GM13977 (cell line): ENCODE results near the gene PLB1.

Experiments
- DNase-seq: peaks from one replicate; pipeline ENCODE4 v3.0.0; 2012; ENCODE audit warnings: low spot score
- in situ Hi-C: fragments of 300-500 bp; cut with MboI; formaldehyde crosslinking; loops from one replicate; pipeline ENCODE4 v1.12.0; 2022; ENCODE audit warnings: low sequenced_read_pairs, low pct_unique_long_range_greater_than_20kb, mixed read lengths, inconsistent platforms; ENCODE audit not compliant: unreplicated experiment
- TF ChIP-seq, protein P1 (sequence below): IDR thresholded peaks from 2 replicates; pipeline ENCODE4 v1.5.1; 2012; ENCODE audit warnings: mild to moderate bottlenecking, control low read depth; ENCODE audit not compliant: insufficient read depth; ENCODE audit errors: extremely low read depth, missing control alignments

Gene PLB1

DNA sequence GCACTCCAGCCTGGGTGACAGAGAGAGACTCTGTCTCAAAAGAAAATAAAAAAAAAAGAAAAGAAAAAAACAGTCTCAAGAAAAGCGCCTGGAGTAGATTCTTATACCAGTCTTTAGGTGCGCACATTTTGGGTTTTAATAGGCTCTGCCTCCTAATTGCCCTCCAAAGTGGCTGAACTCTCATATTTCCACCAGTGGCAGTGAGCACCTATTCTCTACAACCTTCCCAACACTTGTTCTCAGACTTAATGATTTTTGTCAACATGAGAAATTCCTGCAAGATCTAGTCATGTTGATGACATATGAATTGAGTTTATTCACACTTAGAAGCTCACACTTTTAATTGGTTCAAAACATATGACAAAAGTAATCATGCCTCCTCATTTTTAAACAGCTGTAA, 39.0 kb downstream of the PLB1 start:
- DNase-seq, result no peak
- TF ChIP-seq, protein P1, sequence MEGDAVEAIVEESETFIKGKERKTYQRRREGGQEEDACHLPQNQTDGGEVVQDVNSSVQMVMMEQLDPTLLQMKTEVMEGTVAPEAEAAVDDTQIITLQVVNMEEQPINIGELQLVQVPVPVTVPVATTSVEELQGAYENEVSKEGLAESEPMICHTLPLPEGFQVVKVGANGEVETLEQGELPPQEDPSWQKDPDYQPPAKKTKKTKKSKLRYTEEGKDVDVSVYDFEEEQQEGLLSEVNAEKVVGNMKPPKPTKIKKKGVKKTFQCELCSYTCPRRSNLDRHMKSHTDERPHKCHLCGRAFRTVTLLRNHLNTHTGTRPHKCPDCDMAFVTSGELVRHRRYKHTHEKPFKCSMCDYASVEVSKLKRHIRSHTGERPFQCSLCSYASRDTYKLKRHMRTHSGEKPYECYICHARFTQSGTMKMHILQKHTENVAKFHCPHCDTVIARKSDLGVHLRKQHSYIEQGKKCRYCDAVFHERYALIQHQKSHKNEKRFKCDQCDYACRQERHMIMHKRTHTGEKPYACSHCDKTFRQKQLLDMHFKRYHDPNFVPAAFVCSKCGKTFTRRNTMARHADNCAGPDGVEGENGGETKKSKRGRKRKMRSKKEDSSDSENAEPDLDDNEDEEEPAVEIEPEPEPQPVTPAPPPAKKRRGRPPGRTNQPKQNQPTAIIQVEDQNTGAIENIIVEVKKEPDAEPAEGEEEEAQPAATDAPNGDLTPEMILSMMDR, result no peak
- in situ Hi-C loops, result no loop called here

DNA sequence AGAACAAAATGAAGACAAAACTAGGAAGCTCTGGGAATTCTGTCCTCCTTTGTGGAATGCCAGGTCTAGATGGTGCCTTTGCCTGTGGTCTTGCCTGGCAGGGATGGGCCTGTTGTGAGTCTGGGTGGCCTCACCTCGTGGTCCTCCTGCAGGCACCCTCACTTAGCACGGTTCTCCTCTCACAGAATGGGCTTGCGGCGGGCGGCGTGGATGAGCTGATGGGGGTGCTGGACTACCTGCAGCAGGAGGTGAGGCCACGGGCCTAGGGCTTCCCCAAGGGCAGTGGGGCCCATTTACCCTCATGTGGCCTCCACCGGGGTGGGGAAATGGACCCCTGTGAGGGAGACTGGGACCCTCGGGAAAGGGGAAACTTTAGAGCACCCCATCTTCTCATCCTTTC, 42.3 kb downstream of the PLB1 start:
- TF ChIP-seq, protein P1, result no peak

DNA sequence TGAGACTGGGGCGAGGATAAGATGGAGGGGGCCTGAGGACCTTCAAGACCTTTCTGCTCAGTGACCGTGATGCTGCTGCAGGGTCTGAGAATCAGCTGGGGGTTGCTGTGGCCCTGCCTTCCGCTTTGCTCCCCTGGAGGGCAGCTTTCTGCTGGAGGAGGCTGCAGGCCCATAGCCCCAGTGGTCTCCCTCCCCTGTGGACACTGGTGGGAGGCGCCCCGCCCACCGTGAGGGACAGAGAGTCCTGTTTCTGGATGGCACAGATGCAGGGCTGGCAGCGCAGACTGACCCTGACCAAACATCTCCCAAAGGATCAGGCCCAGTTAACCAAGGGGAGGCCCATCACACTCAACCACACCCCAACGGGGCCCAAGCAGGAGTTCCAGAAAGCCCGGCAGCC, 42.8 kb downstream of the PLB1 start:
- no peak for DNase-seq
- in situ Hi-C loops, result no loop called here
- TF ChIP-seq, protein P1, result no peak

More for the DNA sequence above, 42.3 kb downstream of the PLB1 start:
- no peak for DNase-seq
- in situ Hi-C loops, result no loop called here

DNA sequence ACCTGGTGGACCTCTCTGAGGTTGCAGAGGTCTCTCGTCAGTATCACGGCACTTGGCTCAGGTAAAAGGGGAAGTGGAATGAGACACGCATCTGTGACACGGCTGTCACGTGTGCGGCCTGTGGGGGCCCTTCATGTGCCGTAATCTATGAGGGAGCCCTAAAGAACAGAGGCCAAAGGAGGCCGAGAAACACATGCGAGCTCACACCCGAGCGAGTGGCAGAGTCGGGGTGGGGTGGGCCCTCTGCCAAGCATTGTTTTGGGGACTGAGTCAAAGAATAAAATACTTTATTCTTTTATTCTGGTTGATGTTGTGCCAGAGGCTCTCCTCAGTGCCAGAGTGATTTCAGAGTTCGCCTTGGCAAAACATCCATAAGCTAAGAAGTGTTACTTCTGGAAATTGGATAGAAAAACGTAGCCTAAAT, 43.3 kb downstream of the PLB1 start:
- TF ChIP-seq, protein P1, result no peak
- in situ Hi-C loops, result no loop called here

DNA sequence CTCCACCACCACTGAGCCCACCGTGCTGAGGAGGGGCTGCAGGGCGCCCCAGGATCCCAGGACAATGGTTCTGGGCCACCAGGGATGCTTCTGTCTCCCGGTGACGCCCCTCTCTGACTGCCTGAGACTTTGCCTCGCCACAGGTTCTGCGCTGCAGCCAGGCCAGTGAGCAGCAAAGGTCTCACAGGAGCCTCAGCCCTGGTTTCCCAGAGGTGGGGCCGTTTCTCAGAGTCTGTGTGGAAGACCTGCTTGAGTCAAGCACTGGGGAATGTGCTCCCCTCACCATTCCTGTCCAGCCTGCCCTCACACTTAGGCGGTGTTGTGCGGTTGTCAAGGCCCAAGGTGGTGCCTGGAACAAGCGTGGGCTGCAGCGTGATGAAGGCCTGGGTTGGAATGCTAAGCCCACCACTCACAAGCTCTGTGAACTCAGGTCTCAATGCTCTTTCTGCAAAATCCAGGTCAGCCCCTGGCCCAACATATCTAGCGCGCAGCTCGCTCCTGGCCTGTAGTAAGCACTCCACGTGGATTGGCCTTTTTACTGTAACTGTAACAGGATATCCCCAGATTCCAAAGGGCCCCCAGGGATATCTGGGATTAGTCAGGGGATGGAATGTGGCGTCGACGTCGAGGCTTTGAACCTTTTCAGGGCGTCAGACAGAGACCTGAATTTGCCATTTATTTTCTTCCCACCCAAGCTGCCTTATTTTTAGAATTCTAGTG, 47.6 kb downstream of the PLB1 start:
- no peak for DNase-seq
- in situ Hi-C loops, result no loop called here
- TF ChIP-seq, protein P1, result no peak

More for the DNA sequence above, 43.3 kb downstream of the PLB1 start:
- no peak for DNase-seq

DNA sequence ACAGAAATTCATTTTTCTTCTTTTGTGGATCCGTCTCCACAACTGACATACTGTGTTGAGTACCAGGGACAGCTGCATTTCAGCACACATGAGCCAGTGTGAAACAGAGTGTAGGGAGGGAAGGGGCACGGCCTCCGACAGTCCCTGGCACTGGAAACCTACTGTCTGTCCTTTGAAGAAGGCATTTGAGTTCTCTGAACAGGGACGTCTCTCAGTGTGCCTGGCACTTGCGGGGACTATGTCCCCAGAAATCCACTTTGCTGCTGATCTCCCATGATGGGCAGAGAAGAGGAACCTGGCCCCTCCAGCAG, 48.1 kb downstream of the PLB1 start:
- TF ChIP-seq, protein P1, result no peak
- no peak for DNase-seq
- in situ Hi-C loops, result no loop called here

DNA sequence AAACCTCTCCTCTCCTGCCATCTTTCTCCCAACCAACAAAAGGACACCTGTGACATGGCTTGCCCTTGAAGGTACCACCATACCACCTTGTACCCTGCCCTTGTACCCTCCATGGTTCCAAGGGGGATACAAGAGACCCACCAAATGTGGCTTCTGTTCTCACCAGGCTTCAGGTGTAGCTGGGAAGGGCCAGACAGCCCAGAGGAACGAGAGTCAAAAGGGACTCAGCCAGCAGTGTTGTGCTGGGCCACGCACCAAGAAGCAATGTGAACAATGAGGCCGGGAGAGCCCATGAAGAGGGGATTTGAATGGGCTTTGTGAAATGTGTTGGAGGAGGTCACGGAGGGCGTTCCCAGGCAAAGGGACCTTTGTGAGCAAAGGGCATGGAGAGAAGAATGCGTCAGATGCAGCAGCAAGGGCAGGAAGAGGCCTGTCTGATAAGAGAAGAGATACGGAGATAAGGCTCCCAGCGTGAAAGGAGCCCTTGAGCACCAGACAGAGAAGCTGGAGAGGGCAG, 48.6 kb downstream of the PLB1 start:
- DNase-seq, result no peak
- in situ Hi-C loops, result no loop called here
- TF ChIP-seq, protein P1, result no peak
